Keratinocyte (primary cell): ENCODE data around the gene AHRR. TPM values are rescaled to one million over a fixed set of nuclear protein-coding genes. Genes with fewer than 3 reads are reported as not detected.

Source experiments
- DNase-seq: peaks from one replicate; pipeline ENCODE4 v3.0.0-alpha.2; 2011; ENCODE audit warnings: low read depth, missing footprints, low spot score
- FAIRE-seq: peaks from 2 replicates; lab custom pipeline; 2011; peaks lifted over from hg19 to GRCh38; lab: Jason Lieb, UNC
- H2AFZ ChIP-seq: 2 replicates; pipeline ENCODE4 v1.6.0; 2012; ENCODE audit warnings: low read length, control low read depth, inconsistent platforms; ENCODE audit not compliant: control insufficient read depth
- H3K27ac ChIP-seq: 2 replicates; pipeline ENCODE4 v1.5.1; 2011; ENCODE audit warnings: low read length; ENCODE audit not compliant: control insufficient read depth, insufficient read depth
- H3K27me3 ChIP-seq: 3 replicates; pipeline ENCODE4 v1.6.0; 2011; ENCODE audit warnings: low read length; ENCODE audit not compliant: control insufficient read depth, insufficient read depth; ENCODE audit errors: extremely low read depth
- H3K36me3 ChIP-seq, 2 experiments: 2 replicates in 1 of 2; 3 replicates in 1 of 2; pipeline ENCODE4 v1.5.1; 2011; ENCODE audit warnings: low read length in 2 of 2, mild to moderate bottlenecking in 1 of 2; ENCODE audit not compliant: control insufficient read depth in 2 of 2, insufficient read depth in 2 of 2; ENCODE audit errors: extremely low read depth in 1 of 2
- H3K4me1 ChIP-seq: 3 replicates; pipeline ENCODE4 v1.5.1; 2011; ENCODE audit warnings: low read length; ENCODE audit not compliant: control insufficient read depth, insufficient read depth; ENCODE audit errors: extremely low read depth
- H3K4me2 ChIP-seq: 3 replicates; pipeline ENCODE4 v1.6.0; 2011; ENCODE audit warnings: low read depth, low read length; ENCODE audit not compliant: control insufficient read depth, insufficient read depth; ENCODE audit errors: extremely low read depth
- H3K4me3 ChIP-seq, 3 experiments: fragments of 200-600 bp in 1 of 3; sonication (generic) in 1 of 3; 2 replicates in 2 of 3; 3 replicates in 1 of 3; pipeline ENCODE4 v1.5.1; 2011 to 2016; ENCODE audit warnings: low read length in 3 of 3, mild to moderate bottlenecking in 3 of 3, control low read depth in 2 of 3, inconsistent platforms in 1 of 3, low read depth in 1 of 3, mixed read lengths in 1 of 3, mixed run types in 1 of 3, moderate library complexity in 1 of 3; ENCODE audit not compliant: control insufficient read depth in 2 of 3, insufficient read depth in 2 of 3; ENCODE audit errors: extremely low read depth in 1 of 3
- H3K79me2 ChIP-seq: 2 replicates; pipeline ENCODE4 v1.6.0; 2012; ENCODE audit warnings: low read length; ENCODE audit not compliant: control insufficient read depth, insufficient read depth
- H3K9ac ChIP-seq: 3 replicates; pipeline ENCODE4 v1.6.0; 2011; ENCODE audit warnings: low read length; ENCODE audit not compliant: control insufficient read depth, insufficient read depth; ENCODE audit errors: extremely low read depth
- H3K9me1 ChIP-seq: 3 replicates; pipeline ENCODE4 v1.6.0; 2011; ENCODE audit warnings: low read length; ENCODE audit not compliant: control insufficient read depth, insufficient read depth; ENCODE audit errors: extremely low read depth
- H3K9me3 ChIP-seq: 2 replicates; pipeline ENCODE4 v1.5.1; 2012; ENCODE audit warnings: low read depth, low read length; ENCODE audit not compliant: control insufficient read depth
- H4K20me1 ChIP-seq: 3 replicates; pipeline ENCODE4 v1.6.0; 2011; ENCODE audit warnings: low read length; ENCODE audit not compliant: control insufficient read depth, insufficient read depth; ENCODE audit errors: extremely low read depth
- EZH2 ChIP-seq: IDR thresholded peaks from one replicate; pipeline ENCODE4 v1.6.1; 2012; ENCODE audit warnings: inconsistent platforms, mild to moderate bottlenecking, low read length, moderate library complexity
- dilution Hi-C: fragments of 300-500 bp; cut with MboI; formaldehyde crosslinking; loops from one replicate; pipeline ENCODE4 v1.7.0; 2020; ENCODE audit warnings: low sequenced_read_pairs; ENCODE audit not compliant: extremely low pct_ligation_motif_present
- polyA plus RNA-seq, 5 experiments: library from polyadenylated mRNA; depleted of rRNA in 3 of 5; stranded (reverse) in 3 of 5; stranded (forward) in 1 of 5; unstranded in 1 of 5; fragments of >200 nt; gene quantifications; 1 replicate in 1 of 5; 2 replicates in 3 of 5; 3 replicates in 1 of 5; pipeline versions ENCODE4 v1.2.1 to v1.2.3, GENCODE V29; 2011 to 2012; ENCODE audit warnings: missing spikeins in 2 of 5, low read depth in 1 of 5, low replicate concordance in 1 of 5
- TF ChIP-seq, protein P1 (sequence below), 3 experiments: IDR thresholded peaks in 1 of 3; conservative IDR thresholded peaks in 1 of 3; optimal IDR thresholded peaks in 1 of 3; 2 replicates in 2 of 3; 3 replicates in 1 of 3; pipeline versions ENCODE3 to v1.5.1; 2011; ENCODE audit warnings: low read length in 3 of 3, mild to moderate bottlenecking in 3 of 3, moderate library complexity in 2 of 3, control low read depth in 1 of 3, inconsistent platforms in 1 of 3; ENCODE audit not compliant: insufficient read depth in 2 of 3; ENCODE audit errors: extremely low read depth in 1 of 3

AHRR gene
- polyA plus RNA-seq, 1 donor (not counting 4 experiments of a cell fraction or from before 2014, with no cell fraction given): 0.24 TPM

DNA sequence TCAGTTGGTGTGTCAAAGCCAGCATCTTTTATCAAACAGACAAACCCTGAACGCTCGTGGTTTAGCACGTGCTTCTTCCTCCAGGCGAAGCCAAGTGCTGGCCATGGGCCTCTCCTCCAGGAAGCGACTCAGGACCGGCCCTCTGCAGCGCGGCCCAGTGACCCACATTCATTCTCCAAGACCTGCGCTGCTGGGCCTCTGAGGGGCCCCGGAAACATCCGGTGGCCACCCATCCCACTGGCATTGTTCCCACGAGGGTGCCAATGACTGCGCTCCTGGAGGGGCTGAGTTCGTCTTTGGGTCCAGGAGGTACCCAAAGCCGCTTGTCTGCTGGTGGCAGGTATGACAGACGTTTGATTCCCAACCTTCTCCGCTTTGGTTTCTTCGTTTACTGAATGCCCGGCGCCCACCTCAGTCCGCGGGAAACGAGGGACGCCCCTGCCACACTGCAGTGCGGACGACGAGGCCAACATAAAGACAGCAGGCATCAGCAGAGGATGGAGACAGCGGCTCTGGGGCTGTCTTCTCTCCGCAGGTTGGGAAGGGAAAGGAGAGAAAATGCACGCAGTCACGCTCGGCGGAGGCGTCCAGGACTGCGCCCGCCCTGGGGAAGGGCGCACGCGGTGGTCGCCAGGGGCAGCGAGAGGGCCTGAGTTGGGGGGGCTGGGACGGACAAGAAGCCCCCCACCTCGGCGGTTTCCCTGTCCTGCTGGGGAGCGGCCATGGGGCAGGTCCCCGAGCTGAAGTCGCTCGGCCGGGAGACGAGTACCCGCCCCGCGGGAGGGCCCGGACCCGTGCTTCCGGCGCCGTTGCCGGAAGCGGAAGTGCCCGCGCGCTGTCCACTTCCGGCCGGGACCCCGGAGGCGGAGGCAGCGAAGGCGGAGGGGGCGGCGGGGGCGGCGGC, 121.1 kb downstream of the AHRR start, which contains the start of gene EXOC3:
Gene EXOC3 (plus strand): TSS at position 842 of the 904 bp plus-strand sequence. CDS start 3,030 bp downstream, outside the sequence.
- H3K27me3 ChIP-seq: no peaks in the 10 kb centered on the region
- H3K79me2 ChIP-seq: peaks cover 20% of the 10 kb centered on the region
- no peaks in the 10 kb centered on the region for H3K9me1 ChIP-seq
- peak within 1 kb of the TSS; percentile 66 to 94 (median 88) for H3K4me3 ChIP-seq
- H3K4me1 ChIP-seq: peaks cover 16% of the 10 kb centered on the region
- dilution Hi-C loops: no loop called here
- H3K4me2 ChIP-seq: peak within 1 kb of the TSS; percentile 91
- peak within 1 kb of the TSS; percentile 81 for H3K9ac ChIP-seq
- TF ChIP-seq, protein P1, sequence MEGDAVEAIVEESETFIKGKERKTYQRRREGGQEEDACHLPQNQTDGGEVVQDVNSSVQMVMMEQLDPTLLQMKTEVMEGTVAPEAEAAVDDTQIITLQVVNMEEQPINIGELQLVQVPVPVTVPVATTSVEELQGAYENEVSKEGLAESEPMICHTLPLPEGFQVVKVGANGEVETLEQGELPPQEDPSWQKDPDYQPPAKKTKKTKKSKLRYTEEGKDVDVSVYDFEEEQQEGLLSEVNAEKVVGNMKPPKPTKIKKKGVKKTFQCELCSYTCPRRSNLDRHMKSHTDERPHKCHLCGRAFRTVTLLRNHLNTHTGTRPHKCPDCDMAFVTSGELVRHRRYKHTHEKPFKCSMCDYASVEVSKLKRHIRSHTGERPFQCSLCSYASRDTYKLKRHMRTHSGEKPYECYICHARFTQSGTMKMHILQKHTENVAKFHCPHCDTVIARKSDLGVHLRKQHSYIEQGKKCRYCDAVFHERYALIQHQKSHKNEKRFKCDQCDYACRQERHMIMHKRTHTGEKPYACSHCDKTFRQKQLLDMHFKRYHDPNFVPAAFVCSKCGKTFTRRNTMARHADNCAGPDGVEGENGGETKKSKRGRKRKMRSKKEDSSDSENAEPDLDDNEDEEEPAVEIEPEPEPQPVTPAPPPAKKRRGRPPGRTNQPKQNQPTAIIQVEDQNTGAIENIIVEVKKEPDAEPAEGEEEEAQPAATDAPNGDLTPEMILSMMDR (optimal IDR thresholded peaks at IDR 0.05 in 1 of 3, IDR thresholded peaks at IDR 0.05 in 1 of 3, conservative IDR thresholded peaks at IDR 0.05 in 1 of 3; ENCODE audit: extremely low read depth in 1 of 3, insufficient read depth in 2 of 3, low read length in 3 of 3): no peak
- TF ChIP-seq EZH2: no peak
- H3K27ac ChIP-seq: peak within 1 kb of the TSS; percentile 60
- DNase-seq (no peak), FAIRE-seq (no peak)
- no peaks in the 10 kb centered on the region for H4K20me1 ChIP-seq
- no peaks in the 10 kb centered on the region for H3K9me3 ChIP-seq
- peak within 1 kb of the TSS; percentile 91 for H2AFZ ChIP-seq
- H3K36me3 ChIP-seq: peaks cover 2 to 6% of the 10 kb centered on the region in 2 experiments

DNA sequence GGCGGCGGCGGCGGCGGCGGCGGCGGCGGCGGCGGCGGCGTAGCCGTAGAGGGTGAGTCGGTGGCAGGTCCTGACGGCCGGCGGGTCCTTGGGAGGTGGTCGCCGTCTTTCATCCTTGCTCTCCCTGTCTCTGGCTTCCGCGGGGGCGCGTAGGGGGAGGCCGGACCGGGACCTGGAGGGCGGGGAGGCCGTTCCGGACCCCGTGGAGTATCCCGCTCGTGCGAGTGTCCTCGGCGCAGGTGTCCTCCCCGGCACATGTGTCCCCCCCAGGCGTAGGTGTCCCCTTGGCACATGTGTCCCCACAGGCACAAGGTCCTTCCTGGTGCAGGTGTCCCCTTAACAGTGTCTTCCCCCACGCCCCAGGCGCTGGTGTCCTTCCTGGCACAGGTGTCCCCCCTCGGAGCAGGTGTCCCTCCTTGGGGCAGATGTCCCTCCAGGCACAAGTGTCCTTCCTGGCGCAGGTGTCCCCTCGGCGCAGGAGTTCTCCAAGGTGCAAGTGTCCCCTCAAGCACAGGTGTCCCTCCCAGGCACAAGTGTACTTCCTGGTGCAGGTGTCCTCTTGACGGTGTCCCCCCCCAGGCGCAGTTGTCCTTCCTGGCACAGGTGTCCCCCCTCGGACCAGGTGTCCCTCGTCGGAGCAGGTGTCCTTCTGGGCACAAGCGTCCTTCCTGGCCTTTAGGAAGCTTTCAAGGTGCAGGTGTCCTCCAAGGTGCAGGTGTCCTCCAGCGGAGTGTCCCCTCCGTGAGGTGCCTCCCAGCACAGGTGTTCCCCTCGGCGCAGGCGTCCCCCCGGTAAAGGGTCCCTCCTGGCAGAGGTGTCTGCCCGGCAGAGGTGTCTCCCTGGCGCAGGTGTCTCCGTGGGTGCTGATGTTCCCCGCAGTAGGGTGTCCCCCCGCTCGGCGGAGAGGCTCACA, 122.0 kb downstream of the AHRR start:
- Histone ChIP-seq H3K27me3 (no peaks in the 10 kb centered on the region), H3K9me3 (no peaks in the 10 kb centered on the region), H3K4me3 (peak overlapping the region; percentile 66 to 94 (median 88)), H3K9ac (peak overlapping the region; percentile 81), H3K79me2 (peaks cover 24% of the 10 kb centered on the region), H3K9me1 (no peaks in the 10 kb centered on the region), H4K20me1 (no peaks in the 10 kb centered on the region), H3K36me3 (peaks cover 11 to 15% of the 10 kb centered on the region in 2 experiments), H3K4me2 (peak overlapping the region; percentile 75), H3K27ac (peak overlapping the region; percentile 37), H3K4me1 (peaks cover 16% of the 10 kb centered on the region), H2AFZ (peak overlapping the region; percentile 62)
- dilution Hi-C loops: no loop called here
- no peak for FAIRE-seq
- DNase-seq: no peak
- TF ChIP-seq, protein P1 (optimal IDR thresholded peaks at IDR 0.05 in 1 of 3, IDR thresholded peaks at IDR 0.05 in 1 of 3, conservative IDR thresholded peaks at IDR 0.05 in 1 of 3; ENCODE audit: extremely low read depth in 1 of 3, insufficient read depth in 2 of 3, low read length in 3 of 3): no peak
- TF ChIP-seq EZH2: no peak
